Erythroblast (primary cell): ENCODE results near the gene PTPRB.

Experiments used
- GATA1 ChIP-seq: IDR thresholded peaks from 2 replicates; pipeline ENCODE4 v1.6.1; 2011; ENCODE audit warnings: low read depth, mild to moderate bottlenecking, control low read depth, low read length, moderate library complexity
- POLR2A ChIP-seq: IDR thresholded peaks from 2 replicates; pipeline ENCODE4 v1.6.1; 2011; ENCODE audit warnings: mild to moderate bottlenecking, low read length

GRCh38 chr12:70583251-70583650 is 54.0 kb downstream of the PTPRB start:
- TF ChIP-seq GATA1 (no peak), POLR2A (no peak)
